Stimulated activated CD8-positive, alpha-beta memory T cell treated with anti-CD3 and anti-CD28 coated beads, Interleukin-12 subunit alpha, Interleukin-12 subunit beta, amount 100 ng/mL, for 1 hour (primary cell): ENCODE measurements around the gene NUP153.
A peak's percentile ranks its signal among the peaks of the same experiment; 100 is the strongest.
"Not testable (repeated sequence)": the region's sequence is repeated elsewhere in the genome, so short reads cannot be mapped to it uniquely, and the experiment has no call there.

Experiments used
- DNase-seq: peaks from one replicate; pipeline ENCODE4 v3.0.0-alpha.2; 2020; ENCODE audit warnings: low read depth

The NUP153 gene

GRCh38 chr6:17706580-17707370 lies at the start of gene NUP153:
Gene NUP153, minus strand, starts transcription at chr6:17706925. Its CDS starts 538 bp downstream, at chr6:17706387.
- peak; percentile 100 for DNase-seq

DNA sequence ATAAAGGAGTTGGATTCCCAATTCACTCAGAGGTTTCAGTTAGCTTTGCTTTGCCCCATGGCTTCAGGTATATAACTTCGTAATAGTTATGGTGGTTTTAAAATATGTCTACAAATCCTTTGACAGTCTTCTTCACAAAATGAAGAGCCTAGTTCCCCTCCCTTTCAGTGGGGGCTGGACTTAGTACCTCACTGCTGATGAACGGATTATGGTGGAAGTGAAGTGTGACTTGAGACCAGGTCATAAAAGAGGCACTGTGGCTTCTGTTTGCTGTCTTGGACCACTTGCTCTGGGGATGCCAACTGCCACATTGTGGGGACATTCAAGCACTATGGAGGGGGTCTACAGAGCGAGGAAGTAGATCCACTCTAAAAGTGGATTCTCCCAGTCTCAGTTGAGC lies 47.5 kb upstream of the NUP153 start:
- DNase-seq, result no peak

DNA sequence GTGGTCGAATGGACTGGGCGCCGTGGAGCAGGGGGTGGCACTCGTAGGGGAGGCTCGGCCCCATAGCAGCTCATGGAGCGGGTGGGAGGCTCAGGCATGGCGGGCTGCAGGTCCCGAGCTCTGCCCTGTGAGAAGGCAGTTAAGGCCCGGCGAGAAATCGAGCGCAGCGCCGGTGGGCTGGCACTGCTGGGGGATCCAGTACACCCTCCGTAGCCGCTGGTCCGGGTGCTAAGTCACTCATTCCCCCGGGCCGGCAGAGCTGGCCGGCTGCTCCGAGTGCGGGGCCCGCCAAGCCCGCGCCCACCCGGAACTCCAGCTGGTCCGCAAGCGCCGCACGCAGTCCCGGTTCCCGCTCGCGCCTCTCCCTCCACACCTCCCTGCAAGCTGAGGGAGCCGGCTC lies 38.6 kb upstream of the NUP153 start:
- DNase-seq, result not testable (repeated sequence)

DNA sequence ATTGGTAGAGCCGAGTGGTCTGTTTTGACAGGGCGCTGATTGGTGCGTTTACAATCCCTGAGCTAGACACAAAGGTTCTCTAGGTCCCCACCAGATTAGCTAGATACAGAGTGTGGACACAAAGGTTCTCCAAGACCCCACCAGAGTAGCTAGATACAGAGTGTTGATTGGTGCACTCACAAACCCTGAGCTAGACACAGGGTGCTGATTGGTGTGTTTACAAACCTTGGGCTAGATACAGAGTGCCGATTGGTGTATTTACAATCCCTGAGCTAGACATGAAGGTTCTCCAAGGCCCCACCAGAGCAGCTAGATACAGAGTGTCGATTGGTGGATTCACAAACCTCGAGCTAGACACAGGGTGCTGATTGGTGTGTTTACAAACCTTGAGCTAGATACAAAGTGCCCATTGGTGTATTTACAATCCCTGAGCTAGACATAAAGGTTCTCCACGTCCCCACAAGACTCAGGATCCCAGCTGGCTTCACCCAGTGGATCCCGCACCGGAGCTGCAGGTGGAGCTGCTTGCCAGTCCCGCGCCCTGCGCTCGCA lies 38.1 kb upstream of the NUP153 start:
- DNase-seq, result not testable (repeated sequence)

DNA sequence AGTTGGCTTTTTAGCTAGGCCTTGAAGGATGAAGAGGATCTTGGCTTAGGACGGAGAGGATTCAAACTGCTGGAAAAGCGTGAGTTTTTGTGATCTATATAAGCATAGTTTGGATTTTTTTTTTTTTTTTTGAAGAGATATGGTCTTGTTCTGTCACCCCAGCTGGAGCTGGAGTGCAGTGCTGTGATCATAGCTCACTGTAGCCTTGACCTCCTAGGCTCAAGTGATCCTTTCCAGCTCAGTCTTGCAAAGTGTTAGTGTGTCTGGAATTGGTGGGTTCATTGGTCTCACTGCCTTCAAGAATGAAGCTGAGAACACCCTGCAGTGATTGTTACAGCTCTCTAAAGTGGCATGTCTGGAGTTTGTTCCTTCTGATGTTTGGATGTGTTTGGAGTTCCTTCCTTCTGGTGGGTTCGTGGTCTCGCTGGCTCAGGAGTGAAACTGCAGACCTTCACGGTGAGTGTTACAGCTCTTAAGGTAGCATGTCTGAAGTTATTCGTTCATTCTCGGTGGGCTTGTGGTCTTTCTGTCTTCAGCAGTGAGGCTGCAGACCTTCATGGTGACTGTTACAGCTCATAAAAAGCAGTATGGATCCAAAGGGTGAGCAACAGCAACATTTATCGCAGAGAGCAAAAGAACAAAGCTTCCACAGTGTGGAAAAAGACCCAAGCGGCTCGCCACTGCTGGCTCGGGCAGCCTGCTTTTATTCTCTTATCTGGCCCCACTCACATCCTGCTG lies 37.5 kb upstream of the NUP153 start:
- DNase-seq, result no peak

DNA sequence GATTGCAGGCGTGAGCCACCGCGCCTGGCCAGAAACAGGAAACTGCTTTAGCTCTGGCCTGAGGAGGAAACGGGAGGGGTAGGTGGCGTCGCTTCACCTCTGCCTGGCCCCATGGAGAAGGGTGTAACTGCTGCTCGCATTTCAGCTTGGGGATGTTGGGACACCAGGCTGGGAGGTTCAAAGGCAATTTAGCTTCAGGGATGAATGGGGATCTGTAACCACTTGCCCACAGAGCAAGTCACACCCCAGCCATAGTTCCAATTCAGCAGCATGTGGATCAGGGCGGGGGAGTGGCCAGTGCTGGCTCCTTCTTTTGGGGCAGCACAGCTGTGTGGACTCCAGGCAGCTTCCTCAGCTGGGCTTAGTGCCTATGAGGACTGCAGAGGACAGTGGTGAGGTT lies 34.8 kb upstream of the NUP153 start:
- no peak for DNase-seq

GRCh38 chr6:17740559-17741220 lies 34.0 kb upstream of the NUP153 start:
- DNase-seq, result no peak

GRCh38 chr6:17737704-17738252 lies 31.1 kb upstream of the NUP153 start:
- DNase-seq, result no peak

DNA sequence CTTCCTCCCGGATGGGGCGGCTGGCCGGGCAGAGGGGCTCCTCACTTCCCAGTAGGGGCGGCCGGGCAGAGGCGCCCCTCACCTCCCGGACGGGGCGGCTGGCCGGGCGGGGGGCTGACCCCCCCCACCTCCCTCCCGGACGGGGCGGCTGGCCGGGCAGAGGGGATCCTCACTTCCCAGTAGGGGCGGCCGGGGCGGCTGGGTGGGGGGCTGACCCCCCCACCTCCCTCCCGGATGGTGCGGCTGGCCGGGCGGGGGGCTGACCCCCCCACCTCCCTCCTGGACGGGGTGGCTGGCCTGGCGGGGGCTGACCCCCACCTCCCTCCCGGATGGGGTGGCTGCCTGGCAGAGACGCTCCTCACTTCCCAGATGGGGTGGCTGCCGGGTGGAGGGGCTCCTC lies 28.6 kb upstream of the NUP153 start:
- DNase-seq, result not testable (repeated sequence)

GRCh38 chr6:17730078-17730704 lies 23.5 kb upstream of the NUP153 start:
- no peak for DNase-seq

DNA sequence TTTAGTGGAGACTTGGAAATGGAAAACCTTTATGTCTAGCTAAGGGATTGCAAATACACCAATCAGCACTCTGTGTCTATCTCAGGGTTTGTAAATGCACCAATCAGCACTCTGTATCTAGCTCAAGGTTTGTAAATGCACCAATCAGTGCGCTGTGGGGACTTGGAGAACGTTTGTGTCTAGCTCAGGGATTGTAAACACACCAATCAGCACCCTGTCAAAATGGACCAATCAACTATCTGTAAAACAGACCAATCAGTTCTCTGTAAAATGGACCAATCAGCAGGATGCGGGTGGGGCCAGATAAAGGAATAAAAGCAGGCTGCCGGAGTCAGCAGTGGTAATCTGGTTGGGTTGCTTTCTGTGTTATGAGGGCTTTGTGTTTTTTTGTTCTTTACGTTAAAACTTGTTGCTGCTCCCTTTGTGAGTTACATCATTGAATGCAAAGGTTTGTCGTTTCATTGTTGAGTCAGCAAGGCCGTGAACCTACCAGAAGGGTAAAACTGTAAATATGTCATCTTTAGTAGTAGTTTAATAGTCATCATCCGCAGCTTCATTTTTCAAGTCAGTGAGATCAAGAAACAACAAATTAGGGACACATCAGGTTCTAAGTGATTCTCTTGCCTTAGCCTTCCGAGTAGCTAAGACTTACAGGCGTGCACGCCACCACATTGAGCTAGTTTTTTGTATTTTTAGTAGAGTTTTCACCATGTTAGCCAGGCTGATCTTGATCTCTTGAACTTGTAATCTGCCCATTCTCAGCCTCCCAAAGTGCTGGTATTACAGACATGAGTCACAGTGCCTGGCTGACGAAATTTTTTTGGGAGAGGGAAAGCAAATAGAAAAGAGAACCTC lies 22.7 kb upstream of the NUP153 start:
- no peak for DNase-seq

- no peak for DNase-seq
These were observed 22.0 kb upstream of the NUP153 start for GRCh38 chr6:17728551-17729222.

- DNase-seq, result no peak
These were observed 18.4 kb upstream of the NUP153 start for GRCh38 chr6:17725083-17725482.

DNA sequence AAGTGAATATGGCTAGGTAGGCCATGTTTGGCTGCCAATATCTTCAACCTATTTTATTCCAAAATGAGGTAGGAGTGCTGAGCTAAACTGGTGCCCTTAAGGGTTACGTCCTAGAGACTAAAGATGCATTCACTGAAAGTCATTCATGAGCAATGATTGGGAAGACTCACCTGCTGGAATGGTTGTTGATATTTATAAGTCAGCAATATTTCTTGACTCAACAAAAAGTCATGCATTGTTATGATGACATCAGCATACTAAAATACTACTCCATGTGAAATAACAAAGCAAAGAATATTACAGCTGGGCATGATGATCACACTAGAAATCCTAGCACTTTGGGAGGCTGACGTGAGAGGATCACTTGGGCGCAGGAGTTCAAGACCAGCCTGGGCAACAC lies 17.6 kb upstream of the NUP153 start:
- no peak for DNase-seq

GRCh38 chr6:17721671-17722070 lies 14.9 kb upstream of the NUP153 start:
- DNase-seq, result no peak

- no peak for DNase-seq
These were observed 12.8 kb upstream of the NUP153 start for GRCh38 chr6:17719323-17720041.

- DNase-seq, result no peak
These were observed 9.5 kb upstream of the NUP153 start for GRCh38 chr6:17716221-17716620.

DNA sequence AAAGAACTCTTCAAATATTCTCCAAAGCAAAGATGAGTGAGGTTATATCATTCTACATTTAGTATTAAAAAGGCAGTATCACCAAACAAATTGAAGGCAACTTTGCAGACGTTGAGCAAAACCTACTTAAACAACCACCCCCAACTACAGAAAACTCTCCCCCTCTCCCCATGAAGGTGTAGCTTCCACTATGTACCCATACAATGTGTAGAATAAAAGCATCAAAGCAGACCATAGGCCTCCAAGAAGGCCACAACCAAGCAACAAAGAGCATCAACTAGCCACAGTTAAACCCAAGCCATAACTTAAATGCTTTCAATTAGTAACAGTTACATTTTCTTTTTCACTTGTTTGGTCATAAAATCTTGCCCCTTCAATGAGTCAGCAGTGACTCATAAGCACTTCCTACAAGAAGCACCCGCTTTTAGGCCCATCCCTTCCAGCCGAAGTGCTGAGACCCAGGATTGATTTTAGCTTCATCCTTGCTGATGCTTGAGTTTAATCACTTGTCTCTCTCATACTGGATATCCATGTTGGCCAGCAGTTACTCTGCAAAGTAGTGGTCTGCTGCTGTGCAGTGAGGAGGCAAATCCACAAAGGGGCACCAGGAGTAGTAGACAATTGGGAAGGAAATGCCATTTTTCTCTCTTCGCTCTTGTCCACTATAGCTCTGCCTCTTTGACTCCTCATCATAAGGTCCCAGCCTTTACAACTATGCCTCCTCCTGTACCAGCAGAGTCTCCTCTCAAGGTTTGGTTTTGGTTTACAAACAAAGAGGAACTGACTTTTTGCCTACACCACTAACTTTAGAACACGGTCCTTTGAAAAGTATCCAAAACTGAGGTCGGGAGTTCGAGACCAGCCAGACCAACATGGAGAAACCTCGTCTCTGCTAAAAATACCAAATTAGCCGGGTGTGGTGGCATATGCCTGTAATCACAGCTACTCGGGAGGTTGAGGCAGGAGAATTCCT lies 8.4 kb upstream of the NUP153 start:
- DNase-seq, result no peak
